Smooth muscle cell (in vitro differentiated cells): ENCODE measurements around the gene KHK. TPM values are rescaled to one million over a fixed set of nuclear protein-coding genes. Genes with fewer than 3 reads are reported as not detected.

Experiments
- DNase-seq: peaks from one replicate; lab custom pipeline; 2025; ENCODE audit not compliant: unreplicated experiment; lab: John Stamatoyannopoulos, UW
- H2AFZ ChIP-seq: fragments of 200-600 bp; sonication (generic); 2 replicates; pipeline ENCODE4 v1.6.0; 2016; ENCODE audit warnings: antibody characterized with exemption, low read depth, mild to moderate bottlenecking
- H3F3A ChIP-seq: fragments of 200-600 bp; sonication (generic); 2 replicates; pipeline ENCODE4 v1.6.0; 2017; ENCODE audit warnings: antibody characterized with exemption, low read depth
- H3K27ac ChIP-seq: fragments of 200-600 bp; sonication (generic); 2 replicates; pipeline ENCODE4 v1.5.1; 2016; ENCODE audit warnings: low read depth, mild to moderate bottlenecking
- H3K27me3 ChIP-seq: fragments of 200-600 bp; sonication (generic); 2 replicates; pipeline ENCODE4 v1.6.1; 2016; ENCODE audit warnings: low read depth, mild to moderate bottlenecking
- H3K36me3 ChIP-seq: fragments of 200-600 bp; sonication (generic); 2 replicates; pipeline ENCODE4 v1.5.1; 2016; ENCODE audit warnings: low read depth
- H3K4me1 ChIP-seq: fragments of 200-600 bp; sonication (generic); 2 replicates; pipeline ENCODE4 v1.5.1; 2016; ENCODE audit warnings: low read depth
- H3K4me2 ChIP-seq: fragments of 200-600 bp; sonication (generic); 2 replicates; pipeline ENCODE4 v1.6.0; 2016; ENCODE audit warnings: mild to moderate bottlenecking
- H3K4me3 ChIP-seq: fragments of 200-600 bp; sonication (generic); 2 replicates; pipeline ENCODE4 v1.5.1; 2016; ENCODE audit warnings: mild to moderate bottlenecking
- H3K79me2 ChIP-seq: fragments of 200-600 bp; sonication (generic); 2 replicates; pipeline ENCODE4 v1.6.0; 2016; ENCODE audit warnings: low read depth, mild to moderate bottlenecking
- H3K9ac ChIP-seq: fragments of 200-600 bp; sonication (generic); 2 replicates; pipeline ENCODE4 v1.6.0; 2016; ENCODE audit warnings: low read depth
- H3K9me3 ChIP-seq: fragments of 200-600 bp; sonication (generic); replicated peaks from 2 replicates; pipeline ENCODE4 v1.5.1; 2016; ENCODE audit warnings: low read depth
- H4K20me1 ChIP-seq: fragments of 200-600 bp; sonication (generic); 2 replicates; pipeline ENCODE4 v1.6.0; 2016; ENCODE audit warnings: low read depth
- WGBS: methylation state at CpG from one replicate; pipeline ENCODE4 v1.1.7; 2016; ENCODE audit warnings: low lambda C conversion rate; 5-methylcytosine and 5-hydroxymethylcytosine counted together
- polyA plus RNA-seq: library from polyadenylated mRNA; unstranded; fragments of >200 nt; fragmentation: Nextera tagmentation; extraction: Ambion mirVana; gene quantifications from 2 replicates; pipeline ENCODE4 v1.2.1, GENCODE V29; 2016
- total RNA-seq: library from RNA; depleted of rRNA; stranded (reverse); fragments of >200 nt; gene quantifications from 2 replicates; pipeline ENCODE4 v1.2.3, GENCODE V29; 2014
- TF ChIP-seq, protein P1 (sequence below): fragments of 200-600 bp; sonication (generic); IDR thresholded peaks from 2 replicates; pipeline ENCODE4 v1.5.1; 2017; ENCODE audit warnings: borderline replicate concordance, mild to moderate bottlenecking, antibody characterized with exemption; ENCODE audit not compliant: insufficient read depth, poor library complexity, severe bottlenecking

The KHK gene
- total and polyA plus RNA-seq, 2 experiments from 2014 or later = 0.27 to 1.6 TPM

DNA sequence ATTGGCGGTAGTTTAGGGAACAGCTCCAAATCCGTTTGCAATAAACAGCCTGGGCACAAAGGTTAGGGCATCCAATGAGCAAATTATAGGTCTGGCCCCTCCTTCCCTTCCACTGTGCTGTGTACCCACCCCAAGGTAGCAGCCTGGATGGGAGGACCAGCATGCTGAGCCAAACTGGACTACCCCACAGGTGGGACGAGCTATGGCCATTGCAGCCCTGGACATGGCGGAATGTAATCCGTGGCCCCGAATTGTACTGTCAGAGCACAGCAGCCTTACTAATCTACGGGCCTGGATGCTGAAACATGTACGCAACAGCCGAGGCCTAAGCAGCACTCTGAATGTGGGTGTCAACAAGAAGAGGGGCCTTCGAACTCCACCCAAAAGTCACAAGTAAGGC lies 28.4 kb upstream of the KHK start:
- no peaks in the 10 kb centered on the region for H3K36me3 ChIP-seq
- 96% methylated on average over 10 of the region's 10 CpGs for whole genome bisulfite sequencing

DNA sequence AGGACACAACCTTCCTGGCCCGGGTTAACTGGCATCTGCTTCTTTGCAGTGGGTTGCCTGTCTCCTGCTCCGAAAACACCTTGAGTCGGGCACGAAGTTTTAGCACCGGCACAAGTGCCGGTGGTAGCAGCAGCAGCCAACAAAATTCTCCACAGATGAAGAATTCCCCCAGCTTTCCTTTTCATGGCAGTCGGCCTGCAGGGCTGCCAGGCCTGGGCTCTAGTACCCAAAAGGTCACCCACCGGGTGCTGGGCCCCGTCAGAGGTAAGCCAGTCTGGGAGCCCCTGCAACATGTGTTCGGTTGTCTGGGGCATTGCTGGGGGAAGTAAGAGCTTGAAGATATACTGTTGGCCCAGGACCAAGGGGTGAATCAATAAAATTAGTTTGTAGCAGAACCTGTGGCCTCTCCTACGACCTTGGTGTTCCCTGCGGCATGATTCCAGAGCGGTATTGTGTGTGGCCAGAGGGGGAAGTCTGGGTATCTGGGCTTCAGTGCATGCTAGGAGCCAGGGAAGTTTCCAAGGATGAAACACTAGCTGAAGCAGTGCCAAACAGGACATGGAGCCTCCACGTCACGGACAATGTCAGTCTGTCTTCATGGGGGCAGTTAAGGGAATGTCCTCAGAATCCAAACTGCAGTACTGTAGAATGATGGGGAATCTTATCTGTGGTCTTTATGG lies 27.3 kb upstream of the KHK start:
- Histone ChIP-seq H3K27ac (no peak overlapping the region), H3K9ac (no peak overlapping the region), H3K9me3 (no peaks in the 10 kb centered on the region), H3K4me1 (no peaks in the 10 kb centered on the region), H3F3A (peaks cover 17% of the 10 kb centered on the region), H2AFZ (no peak overlapping the region), H3K79me2 (peaks cover 7% of the 10 kb centered on the region), H3K4me2 (no peak overlapping the region), H3K27me3 (no peaks in the 10 kb centered on the region), H4K20me1 (peaks cover 20% of the 10 kb centered on the region), H3K36me3 (no peaks in the 10 kb centered on the region), H3K4me3 (no peak overlapping the region)
- TF ChIP-seq, protein P1, sequence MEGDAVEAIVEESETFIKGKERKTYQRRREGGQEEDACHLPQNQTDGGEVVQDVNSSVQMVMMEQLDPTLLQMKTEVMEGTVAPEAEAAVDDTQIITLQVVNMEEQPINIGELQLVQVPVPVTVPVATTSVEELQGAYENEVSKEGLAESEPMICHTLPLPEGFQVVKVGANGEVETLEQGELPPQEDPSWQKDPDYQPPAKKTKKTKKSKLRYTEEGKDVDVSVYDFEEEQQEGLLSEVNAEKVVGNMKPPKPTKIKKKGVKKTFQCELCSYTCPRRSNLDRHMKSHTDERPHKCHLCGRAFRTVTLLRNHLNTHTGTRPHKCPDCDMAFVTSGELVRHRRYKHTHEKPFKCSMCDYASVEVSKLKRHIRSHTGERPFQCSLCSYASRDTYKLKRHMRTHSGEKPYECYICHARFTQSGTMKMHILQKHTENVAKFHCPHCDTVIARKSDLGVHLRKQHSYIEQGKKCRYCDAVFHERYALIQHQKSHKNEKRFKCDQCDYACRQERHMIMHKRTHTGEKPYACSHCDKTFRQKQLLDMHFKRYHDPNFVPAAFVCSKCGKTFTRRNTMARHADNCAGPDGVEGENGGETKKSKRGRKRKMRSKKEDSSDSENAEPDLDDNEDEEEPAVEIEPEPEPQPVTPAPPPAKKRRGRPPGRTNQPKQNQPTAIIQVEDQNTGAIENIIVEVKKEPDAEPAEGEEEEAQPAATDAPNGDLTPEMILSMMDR = no peak
- WGBS = 93% methylated on average over 15 of the region's 15 CpGs
- DNase-seq = no peak

More for the DNA sequence above, 28.4 kb upstream of the KHK start:
- Histone ChIP-seq H3K4me2 (no peak overlapping the region), H3K27me3 (no peaks in the 10 kb centered on the region), H3K4me3 (no peak overlapping the region), H4K20me1 (peaks cover 14% of the 10 kb centered on the region), H2AFZ (no peak overlapping the region), H3F3A (peaks cover 21% of the 10 kb centered on the region), H3K9ac (no peak overlapping the region), H3K4me1 (no peaks in the 10 kb centered on the region), H3K79me2 (peaks cover 7% of the 10 kb centered on the region), H3K27ac (no peak overlapping the region), H3K9me3 (no peaks in the 10 kb centered on the region)
- no peak for DNase-seq
- TF ChIP-seq, protein P1 = no peak

DNA sequence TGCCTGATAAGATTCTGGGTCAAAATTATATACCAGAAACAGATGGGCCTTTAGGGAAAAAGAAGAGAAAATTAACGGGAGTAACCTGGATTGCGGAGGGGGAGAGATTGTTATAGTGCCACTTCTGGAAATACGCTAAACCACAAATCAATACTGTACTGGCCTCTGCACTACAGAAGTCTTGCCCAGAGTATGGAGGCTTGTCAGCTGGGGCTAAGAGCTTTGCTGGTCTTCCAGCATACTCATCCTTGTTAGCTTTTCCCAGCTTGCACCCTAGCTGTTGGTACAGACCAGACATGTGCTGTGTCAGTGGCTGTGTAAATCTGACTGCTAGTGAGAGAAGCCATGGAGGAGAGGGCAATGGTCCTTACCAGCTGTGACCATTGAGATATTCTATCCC lies 26.2 kb upstream of the KHK start:
- DNase-seq = no peak
- Histone ChIP-seq H3K9ac (no peak overlapping the region), H4K20me1 (peaks cover 29% of the 10 kb centered on the region), H2AFZ (no peak overlapping the region), H3K9me3 (no peaks in the 10 kb centered on the region), H3K79me2 (peaks cover 10% of the 10 kb centered on the region), H3K4me2 (no peak overlapping the region), H3K36me3 (no peaks in the 10 kb centered on the region), H3F3A (peaks cover 19% of the 10 kb centered on the region), H3K27ac (no peak overlapping the region), H3K4me3 (no peak overlapping the region), H3K4me1 (no peaks in the 10 kb centered on the region), H3K27me3 (no peaks in the 10 kb centered on the region)
- 99% methylated on average over 3 of the region's 3 CpGs for WGBS
- TF ChIP-seq, protein P1 = no peak

DNA sequence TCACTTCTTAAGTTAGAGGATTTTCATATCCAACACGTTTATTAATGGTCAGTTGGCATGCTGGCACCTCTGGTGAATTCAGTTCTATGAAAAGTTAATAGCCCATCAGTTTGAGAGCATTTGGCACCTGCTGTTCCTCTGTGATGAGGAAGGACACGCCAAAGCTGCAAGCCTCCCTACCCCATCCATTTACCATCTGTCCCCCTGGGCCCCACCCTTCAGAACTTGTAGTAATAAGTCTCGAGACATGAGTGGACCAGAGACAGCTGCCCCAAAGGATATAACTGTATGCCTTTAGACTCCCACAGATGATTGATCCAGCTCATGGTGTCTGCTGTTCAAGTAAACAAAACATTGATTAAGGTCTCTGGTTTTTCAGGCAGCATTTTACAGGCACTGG lies 21.4 kb upstream of the KHK start:
- Histone ChIP-seq H4K20me1 (peaks cover 70% of the 10 kb centered on the region), H3K9ac (no peak overlapping the region), H3K27me3 (no peaks in the 10 kb centered on the region), H3F3A (peaks cover 22% of the 10 kb centered on the region), H3K27ac (peak overlapping the region; percentile 7), H2AFZ (no peak overlapping the region), H3K9me3 (no peaks in the 10 kb centered on the region), H3K36me3 (no peaks in the 10 kb centered on the region), H3K4me2 (no peak overlapping the region), H3K79me2 (peaks cover 48% of the 10 kb centered on the region), H3K4me3 (no peak overlapping the region), H3K4me1 (peaks cover 2% of the 10 kb centered on the region)
- TF ChIP-seq, protein P1 = no peak
- no peak for DNase-seq
- WGBS = 94% methylated on average over 3 of the region's 3 CpGs
